Stimulated activated CD4-positive, alpha-beta T cell treated with anti-CD3 and anti-CD28 coated beads, Interleukin-1b, Interleukin-23, amount 100 ng/mL, for 1 hour (primary cell): ENCODE data around the gene CCDC32.

Source experiments
- DNase-seq, 2 donors: peaks; one replicate each; pipeline ENCODE4 v3.0.0-alpha.2; 2020; ENCODE audit warnings: low read depth in 2 of 2

The CCDC32 gene

DNA sequence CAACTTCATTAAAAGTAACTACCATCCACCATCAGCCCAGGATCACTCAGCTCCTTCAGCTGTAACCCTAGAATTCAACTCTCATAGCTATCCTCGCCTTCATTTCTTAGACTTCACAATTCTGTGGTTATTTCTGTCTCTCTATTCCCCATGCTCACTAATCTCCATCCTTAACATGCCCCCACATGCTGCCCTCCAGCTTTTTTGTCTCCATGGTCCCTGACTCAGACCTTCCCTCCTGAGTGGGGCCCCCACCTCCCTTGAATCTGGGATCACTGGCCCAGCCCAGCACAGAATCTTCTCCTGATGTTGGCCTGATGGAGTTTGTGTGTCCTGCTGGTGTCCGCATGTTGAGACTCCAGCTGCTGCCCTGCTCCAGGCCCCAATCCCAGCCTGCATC is 52.4 kb downstream of the CCDC32 start:
- no peak for DNase-seq

DNA sequence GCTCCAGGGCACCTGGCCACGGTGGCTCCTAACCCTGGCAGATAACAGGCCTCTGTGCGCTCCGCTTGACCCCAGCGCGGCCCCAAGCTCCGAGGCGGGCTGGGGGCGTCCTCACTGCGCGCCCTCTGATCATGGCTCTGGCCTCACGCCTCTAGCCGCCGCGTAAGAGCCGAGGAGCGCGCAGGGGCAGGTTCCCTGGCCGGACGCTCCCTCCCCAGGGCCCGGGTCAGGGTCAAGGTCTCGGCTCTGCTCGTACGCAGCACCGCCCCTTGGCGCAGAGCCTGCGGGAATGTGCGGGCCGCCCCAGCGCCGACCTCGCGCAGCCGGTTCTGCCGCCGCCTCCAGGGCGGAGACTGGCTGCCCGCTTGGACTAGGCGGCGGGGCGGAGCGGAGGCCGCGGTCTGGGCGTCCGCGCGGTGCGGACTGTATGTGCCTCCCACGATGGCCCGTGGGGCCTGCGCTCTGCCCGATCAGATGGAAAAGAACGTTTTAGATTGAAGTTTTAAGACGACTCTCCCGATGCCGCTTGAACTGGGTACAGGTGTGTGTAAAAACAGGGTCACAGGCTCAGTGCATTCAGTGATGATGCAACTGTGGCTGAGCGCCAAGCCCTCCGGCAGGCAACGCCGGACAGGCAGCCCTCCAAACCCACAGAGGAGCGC is 53.2 kb downstream of the CCDC32 start:
- no peak for DNase-seq

DNA sequence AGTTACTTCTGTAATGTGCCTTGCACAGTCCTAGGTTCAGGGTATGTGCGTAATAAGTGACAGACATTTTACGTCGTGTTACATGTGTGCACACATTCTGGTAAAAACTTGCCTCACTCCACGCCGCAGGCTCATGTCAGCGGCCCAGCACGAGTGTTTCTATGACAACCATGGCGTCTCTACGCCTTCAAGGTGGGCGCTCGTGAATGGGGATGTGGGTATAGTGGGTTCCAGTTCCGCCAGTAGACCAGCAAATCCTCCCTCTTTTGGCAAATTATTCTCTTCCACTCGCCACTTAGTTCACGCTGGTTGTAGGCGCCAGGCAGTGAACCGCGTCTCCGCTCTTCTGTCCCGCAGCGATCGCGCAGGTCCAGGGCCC is 53.8 kb downstream of the CCDC32 start:
- no peak for DNase-seq

DNA sequence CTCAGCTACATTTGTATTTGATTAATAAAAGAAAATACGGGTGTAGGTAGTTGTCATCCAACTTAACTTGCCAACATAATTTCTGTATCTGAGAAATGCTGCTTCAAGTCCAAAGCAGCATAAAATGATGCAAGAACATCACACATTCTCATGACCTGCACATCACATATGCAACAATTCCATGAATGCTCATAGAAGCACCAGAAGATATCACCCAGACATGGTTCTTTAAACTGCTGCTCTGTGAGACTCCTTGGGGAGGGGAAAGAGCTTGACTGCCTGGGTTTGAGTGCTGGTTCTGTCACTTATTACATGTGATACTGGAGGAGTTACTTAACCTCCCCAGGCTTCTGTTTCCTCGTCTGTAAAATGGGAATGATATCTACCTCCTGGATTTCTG is 54.6 kb downstream of the CCDC32 start:
- DNase-seq: no peak

DNA sequence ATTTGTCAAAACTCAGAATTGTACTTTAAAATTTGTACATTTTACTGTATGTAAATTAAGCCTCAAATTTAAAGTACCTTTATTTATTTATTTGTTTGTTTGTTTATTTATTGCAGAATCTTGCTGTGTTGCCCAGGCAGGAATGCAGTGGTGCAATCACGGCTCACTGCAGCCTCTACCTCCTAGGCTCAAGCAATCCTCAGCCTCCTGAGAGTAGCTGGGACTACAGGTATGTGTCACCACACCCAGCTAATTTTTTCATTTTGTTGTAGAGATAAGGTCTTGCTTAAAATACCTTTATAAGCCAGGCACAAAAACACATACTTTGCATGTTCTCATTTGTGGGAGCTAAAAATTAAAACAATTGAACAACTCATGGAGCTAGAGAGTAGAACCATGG is 56.6 kb downstream of the CCDC32 start:
- DNase-seq: no peak

DNA sequence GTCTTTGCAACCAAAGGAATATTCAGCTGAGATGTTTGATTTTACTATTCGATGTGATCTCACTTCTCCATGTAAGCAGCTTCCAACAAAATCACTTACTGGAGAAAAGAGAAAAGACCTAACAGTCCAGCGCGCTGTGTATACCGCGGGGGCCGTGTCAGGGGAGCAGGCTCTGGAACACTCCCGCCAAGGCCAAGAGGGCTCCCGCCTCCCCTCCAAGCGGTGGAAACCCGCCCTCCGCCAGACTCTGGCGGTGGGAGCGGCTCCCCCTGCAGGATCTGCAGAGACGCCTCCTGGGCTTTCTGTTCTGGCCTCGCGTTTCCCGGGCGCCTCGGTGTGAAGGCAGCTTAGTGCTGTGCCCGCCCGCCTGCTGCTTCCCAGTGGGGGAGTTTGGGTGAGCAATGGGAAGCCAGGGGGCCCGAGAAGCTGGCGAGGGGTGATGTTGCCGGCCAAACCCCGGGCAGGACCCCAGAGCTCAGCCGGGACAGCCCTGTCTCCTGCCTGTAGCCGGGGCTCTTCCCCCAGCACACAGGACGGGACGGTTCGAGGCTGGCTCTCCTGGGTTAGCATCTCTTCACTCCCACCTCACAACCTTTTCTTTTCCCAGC is 57.8 kb downstream of the CCDC32 start:
- peak; percentile 7 to 29 for DNase-seq
